OCI-LY3 (cell line): ENCODE measurements around the gene CBFA2T2.

Experiments used
- CTCF ChIP-seq: fragments of 200-600, 300-600 bp; sonication (generic); IDR thresholded peaks from 2 replicates; pipeline ENCODE4 v1.5.1; 2014; ENCODE audit warnings: antibody characterized with exemption, low read length, low read depth
- EZH2phosphoT487 ChIP-seq: fragments of 200-600 bp; shearing (Covaris generic); IDR thresholded peaks from 2 replicates; pipeline ENCODE4 v1.6.1; 2018; ENCODE audit warnings: antibody characterized with exemption, mixed run types, low read depth

- no peak for TF ChIP-seq CTCF
- TF ChIP-seq EZH2phosphoT487 = no peak
Measured at GRCh38 chr20:33445881-33446625, 43.8 kb upstream of the CBFA2T2 start.
